Mucosa of descending colon (tissue), 3 donors: ENCODE measurements around the gene IST1. TPM values are rescaled to one million over a fixed set of nuclear protein-coding genes. Genes with fewer than 3 reads are reported as not detected.

Experiments used
- ATAC-seq: fragments of 200-7000 bp; cut with Tn5 transposase; one replicate; pipeline ENCODE4 v1.9.1; 2020; ENCODE audit warnings: mild to moderate bottlenecking, moderate library complexity
- DNase-seq, 3 donors: peaks; one replicate each; pipeline ENCODE4 v3.0.0-alpha.2; 2020
- H3K36me3 ChIP-seq: fragments of 200-600 bp; one replicate; pipeline ENCODE4 v1.8.0; 2021; ENCODE audit warnings: low read depth, mild to moderate bottlenecking
- H3K4me1 ChIP-seq: fragments of 200-600 bp; one replicate; pipeline ENCODE4 v1.8.0; 2021; ENCODE audit warnings: low read depth, mild to moderate bottlenecking
- H3K4me3 ChIP-seq: fragments of 200-600 bp; one replicate; pipeline ENCODE4 v1.8.0; 2021; ENCODE audit warnings: mild to moderate bottlenecking
- H3K9me3 ChIP-seq: fragments of 200-600 bp; one replicate; pipeline ENCODE4 v1.8.0; 2021; ENCODE audit warnings: mild to moderate bottlenecking
- intact Hi-C, 2 donors: fragments of 100-400 bp; cut with DNase I in 1 of 2; cut with micrococcal nuclease in 1 of 2; formaldehyde crosslinking; loops; one replicate each; pipeline versions ENCODE4 v1.11.0 to v1.11.1; 2022; cut with DNase I, micrococcal nuclease
- total RNA-seq, 3 donors: library from RNA; stranded (reverse); fragmentation: NEBNext Ultra II Directional in 2 of 3; extraction: Animal tissue kit (Norgen Biotek cat#: 25700) in 2 of 3; gene quantifications; one replicate each; pipeline versions ENCODE4 v1.2.1 to v1.2.4, GENCODE V29; 2021 to 2023
- TF ChIP-seq, protein P1 (sequence below): fragments of 200-600 bp; IDR thresholded peaks from one replicate; pipeline ENCODE4 v1.8.0; 2022; ENCODE audit warnings: antibody characterized with exemption, mild to moderate bottlenecking
- donor health status: DM: no; HTN: no; CAD: no; lungs with moderate emphysema.
- donor health status: DM: no; HTN: no; CAD: no.
- donor health status: DM: no; HTN: yes; CAD: no.

The IST1 gene
- total RNA-seq, 3 donors from 2014 or later, result 223 to 278 (median 228) TPM

DNA sequence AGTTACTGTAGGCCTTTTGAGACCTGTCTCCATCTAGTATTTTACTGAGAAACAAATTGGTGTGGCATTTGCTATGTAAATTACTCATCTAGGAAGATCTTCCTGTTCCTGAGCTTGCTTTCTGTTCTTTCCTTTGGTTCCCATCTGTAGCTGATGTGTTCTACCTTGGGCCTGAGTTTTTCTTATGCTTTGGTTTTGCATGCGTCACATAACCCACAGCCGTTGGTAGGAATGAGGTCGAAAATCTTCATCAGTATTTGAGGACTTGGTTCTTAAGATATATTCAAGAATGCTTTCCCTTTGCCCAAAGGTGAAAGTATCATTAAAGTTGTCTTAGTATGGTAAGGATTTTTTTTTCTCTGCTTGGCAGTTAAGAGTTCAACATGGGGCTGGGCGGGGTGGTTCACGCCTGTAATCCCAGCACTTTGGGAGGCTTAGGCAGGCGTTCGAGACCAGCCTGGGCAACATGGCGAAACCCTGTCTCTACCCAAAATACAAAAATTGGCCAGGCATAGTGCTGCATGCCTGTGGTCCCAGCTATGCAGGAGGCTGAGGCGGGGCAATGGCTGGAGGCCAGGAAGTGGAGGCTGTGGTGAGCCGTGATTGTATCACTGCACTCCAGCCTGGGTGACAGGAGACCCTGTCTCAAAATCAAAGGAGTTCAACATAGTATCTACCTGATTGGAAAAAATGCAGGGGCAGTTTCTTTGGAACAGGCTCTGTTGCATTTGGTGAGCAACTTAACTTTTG, 28.8 kb downstream of the IST1 start:
- TF ChIP-seq, protein P1, sequence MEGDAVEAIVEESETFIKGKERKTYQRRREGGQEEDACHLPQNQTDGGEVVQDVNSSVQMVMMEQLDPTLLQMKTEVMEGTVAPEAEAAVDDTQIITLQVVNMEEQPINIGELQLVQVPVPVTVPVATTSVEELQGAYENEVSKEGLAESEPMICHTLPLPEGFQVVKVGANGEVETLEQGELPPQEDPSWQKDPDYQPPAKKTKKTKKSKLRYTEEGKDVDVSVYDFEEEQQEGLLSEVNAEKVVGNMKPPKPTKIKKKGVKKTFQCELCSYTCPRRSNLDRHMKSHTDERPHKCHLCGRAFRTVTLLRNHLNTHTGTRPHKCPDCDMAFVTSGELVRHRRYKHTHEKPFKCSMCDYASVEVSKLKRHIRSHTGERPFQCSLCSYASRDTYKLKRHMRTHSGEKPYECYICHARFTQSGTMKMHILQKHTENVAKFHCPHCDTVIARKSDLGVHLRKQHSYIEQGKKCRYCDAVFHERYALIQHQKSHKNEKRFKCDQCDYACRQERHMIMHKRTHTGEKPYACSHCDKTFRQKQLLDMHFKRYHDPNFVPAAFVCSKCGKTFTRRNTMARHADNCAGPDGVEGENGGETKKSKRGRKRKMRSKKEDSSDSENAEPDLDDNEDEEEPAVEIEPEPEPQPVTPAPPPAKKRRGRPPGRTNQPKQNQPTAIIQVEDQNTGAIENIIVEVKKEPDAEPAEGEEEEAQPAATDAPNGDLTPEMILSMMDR, result no peak
- intact Hi-C loops, result no loop called here
- Histone ChIP-seq H3K4me3 (no peak overlapping the region), H3K36me3 (peaks cover 36% of the 10 kb centered on the region), H3K9me3 (no peaks in the 10 kb centered on the region), H3K4me1 (peaks cover 15% of the 10 kb centered on the region)
- no peak for ATAC-seq
- DNase-seq, result no peak

DNA sequence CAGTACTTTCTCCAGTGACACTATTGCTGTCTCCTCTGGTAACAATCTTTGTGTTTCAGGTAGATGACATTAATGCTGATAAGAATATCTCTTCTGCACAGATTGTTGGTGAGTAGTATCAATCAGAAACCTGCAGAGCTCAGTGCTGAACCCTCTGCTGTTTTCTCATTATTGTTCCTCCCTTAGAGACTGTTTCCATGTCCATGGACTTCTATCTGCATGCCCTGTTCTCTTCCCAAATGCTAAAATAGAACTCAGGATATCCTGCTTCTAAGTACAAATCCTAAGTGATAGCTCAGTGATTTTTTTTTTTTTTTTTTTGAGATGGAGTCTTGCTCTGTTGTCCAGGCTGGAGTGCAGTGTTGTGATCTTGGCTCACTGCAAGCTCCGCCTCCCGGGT, 29.4 kb downstream of the IST1 start:
- Histone ChIP-seq H3K9me3 (no peaks in the 10 kb centered on the region), H3K4me3 (no peak overlapping the region), H3K4me1 (peaks cover 15% of the 10 kb centered on the region), H3K36me3 (peaks cover 32% of the 10 kb centered on the region)
- TF ChIP-seq, protein P1, result no peak
- DNase-seq (no peak), ATAC-seq (no peak)
- intact Hi-C loops, result no loop called here

DNA sequence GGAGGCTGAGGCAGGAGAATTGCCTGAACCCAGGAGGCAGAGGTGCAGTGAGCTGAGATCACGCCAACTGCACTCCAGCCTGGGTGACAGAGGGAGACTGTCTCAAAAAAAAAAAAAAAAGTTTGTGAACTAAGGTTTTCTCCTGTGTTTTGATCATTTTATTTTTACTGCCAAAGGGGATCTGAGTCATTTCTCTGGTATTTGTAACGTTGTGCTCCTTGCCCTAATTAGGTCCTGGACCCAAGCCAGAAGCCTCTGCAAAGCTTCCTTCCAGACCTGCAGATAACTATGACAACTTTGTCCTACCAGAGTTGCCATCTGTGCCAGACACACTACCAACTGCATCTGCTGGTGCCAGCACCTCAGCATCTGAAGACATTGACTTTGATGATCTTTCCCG, 32.1 kb downstream of the IST1 start:
- intact Hi-C loops, result no loop called here
- H3K4me1 ChIP-seq, result peaks cover 33% of the 10 kb centered on the region
- H3K4me3 ChIP-seq, result no peak overlapping the region
- no peaks in the 10 kb centered on the region for H3K9me3 ChIP-seq
- H3K36me3 ChIP-seq, result peaks cover 11% of the 10 kb centered on the region
- ATAC-seq (peak; percentile 81), DNase-seq (peak in 1 of 3 donors; percentile 77)
- TF ChIP-seq, protein P1, result no peak

DNA sequence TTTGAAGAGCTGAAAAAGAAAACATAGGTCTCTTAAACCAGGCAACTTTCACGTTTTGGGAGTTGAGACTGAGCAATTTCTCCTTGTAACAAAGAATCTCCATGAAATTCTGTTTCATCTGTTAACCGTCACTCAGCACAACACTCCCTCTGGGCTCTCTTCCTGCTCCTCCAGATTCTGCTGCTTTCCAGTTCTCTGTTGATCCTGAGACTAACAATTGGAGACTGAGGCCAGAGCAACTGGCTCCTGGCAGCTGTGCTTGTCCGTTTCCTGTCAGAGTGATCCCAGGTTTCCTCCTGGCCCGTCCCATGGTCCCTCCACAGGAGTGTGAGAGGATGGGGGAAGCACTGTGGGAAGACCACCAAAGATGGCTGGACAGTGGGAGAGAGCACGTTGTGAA, 32.5 kb downstream of the IST1 start:
- H3K9me3 ChIP-seq, result no peaks in the 10 kb centered on the region
- intact Hi-C loops, result no loop called here
- ATAC-seq, result peak; percentile 7
- H3K4me1 ChIP-seq, result peaks cover 33% of the 10 kb centered on the region
- no peak for DNase-seq
- TF ChIP-seq, protein P1, result no peak
- peaks cover 10% of the 10 kb centered on the region for H3K36me3 ChIP-seq
- H3K4me3 ChIP-seq, result no peak overlapping the region

DNA sequence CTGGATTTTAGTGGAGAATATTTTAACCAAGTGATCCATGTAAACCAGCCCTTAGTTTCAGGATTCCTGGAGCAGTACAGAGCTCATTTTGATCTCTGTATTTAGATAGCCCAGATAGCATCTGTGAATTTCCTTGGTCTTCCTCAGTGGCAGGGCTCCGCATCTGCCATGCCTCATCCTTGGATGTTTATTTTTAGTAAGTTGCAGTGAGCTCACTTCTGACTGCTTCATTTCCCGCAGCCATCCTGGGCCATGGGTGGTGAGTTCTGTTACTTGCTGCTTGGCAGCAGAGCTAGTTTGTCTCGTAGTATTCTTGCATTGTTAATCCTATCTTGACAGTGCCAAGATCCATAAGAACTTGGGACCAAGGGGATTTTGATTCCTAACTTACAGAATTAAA, 33.7 kb downstream of the IST1 start:
- ATAC-seq, result no peak
- Histone ChIP-seq H3K4me1 (peaks cover 33% of the 10 kb centered on the region), H3K36me3 (peaks cover 6% of the 10 kb centered on the region), H3K4me3 (no peak overlapping the region), H3K9me3 (no peaks in the 10 kb centered on the region)
- intact Hi-C loops, result no loop called here
- no peak for DNase-seq
- TF ChIP-seq, protein P1, result no peak
